Epithelial cell of esophagus (primary cell): ENCODE data around the gene HPCAL1.

Experiments
- DNase-seq: peaks from one replicate; pipeline ENCODE4 v3.0.0; 2010; ENCODE audit warnings: low read depth
- H3K4me3 ChIP-seq: 2 replicates; pipeline ENCODE4 v1.5.1; 2011; ENCODE audit warnings: mild to moderate bottlenecking, low read length, control low read depth
- TF ChIP-seq, protein P1 (sequence below): IDR thresholded peaks from 2 replicates; pipeline ENCODE4 v1.5.1; 2011; ENCODE audit warnings: low read depth, mild to moderate bottlenecking, low read length, control low read depth, inconsistent platforms; ENCODE audit not compliant: insufficient read depth; ENCODE audit errors: missing control alignments

Gene HPCAL1

GRCh38 chr2:10320933-10321332 is 18.2 kb downstream of the HPCAL1 start:
- TF ChIP-seq, protein P1, sequence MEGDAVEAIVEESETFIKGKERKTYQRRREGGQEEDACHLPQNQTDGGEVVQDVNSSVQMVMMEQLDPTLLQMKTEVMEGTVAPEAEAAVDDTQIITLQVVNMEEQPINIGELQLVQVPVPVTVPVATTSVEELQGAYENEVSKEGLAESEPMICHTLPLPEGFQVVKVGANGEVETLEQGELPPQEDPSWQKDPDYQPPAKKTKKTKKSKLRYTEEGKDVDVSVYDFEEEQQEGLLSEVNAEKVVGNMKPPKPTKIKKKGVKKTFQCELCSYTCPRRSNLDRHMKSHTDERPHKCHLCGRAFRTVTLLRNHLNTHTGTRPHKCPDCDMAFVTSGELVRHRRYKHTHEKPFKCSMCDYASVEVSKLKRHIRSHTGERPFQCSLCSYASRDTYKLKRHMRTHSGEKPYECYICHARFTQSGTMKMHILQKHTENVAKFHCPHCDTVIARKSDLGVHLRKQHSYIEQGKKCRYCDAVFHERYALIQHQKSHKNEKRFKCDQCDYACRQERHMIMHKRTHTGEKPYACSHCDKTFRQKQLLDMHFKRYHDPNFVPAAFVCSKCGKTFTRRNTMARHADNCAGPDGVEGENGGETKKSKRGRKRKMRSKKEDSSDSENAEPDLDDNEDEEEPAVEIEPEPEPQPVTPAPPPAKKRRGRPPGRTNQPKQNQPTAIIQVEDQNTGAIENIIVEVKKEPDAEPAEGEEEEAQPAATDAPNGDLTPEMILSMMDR: no peak
- no peak overlapping the region for H3K4me3 ChIP-seq
- DNase-seq: no peak

GRCh38 chr2:10321622-10322021 is 18.9 kb downstream of the HPCAL1 start:
- no peak for DNase-seq
- no peak overlapping the region for H3K4me3 ChIP-seq
- TF ChIP-seq, protein P1: no peak

DNA sequence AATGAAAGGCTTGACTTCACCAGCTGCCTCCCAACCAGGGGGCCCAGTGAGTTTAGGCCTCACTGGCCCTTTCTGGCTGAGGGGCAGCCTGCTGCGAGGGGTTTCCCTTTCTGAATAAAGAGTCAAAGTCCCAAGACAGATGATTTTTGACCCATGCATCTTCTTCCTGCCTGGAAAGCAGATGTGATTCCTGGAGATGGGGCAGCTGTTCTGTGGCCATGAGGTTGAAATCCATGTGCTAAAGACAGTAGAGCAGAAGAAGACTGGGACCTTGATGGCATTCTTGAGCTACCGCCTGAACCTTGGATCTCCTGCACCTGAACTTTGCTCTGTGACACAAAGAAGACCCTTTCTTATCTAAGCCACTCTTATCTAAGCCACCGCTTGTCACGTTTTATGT is 19.8 kb downstream of the HPCAL1 start:
- TF ChIP-seq, protein P1: no peak
- DNase-seq: no peak
- H3K4me3 ChIP-seq: no peak overlapping the region

- TF ChIP-seq, protein P1: no peak
- DNase-seq: no peak
- H3K4me3 ChIP-seq: no peak overlapping the region
These were observed 20.3 kb downstream of the HPCAL1 start for GRCh38 chr2:10322973-10323372.

- no peak for DNase-seq
- TF ChIP-seq, protein P1: no peak
- no peak overlapping the region for H3K4me3 ChIP-seq
These were observed 20.8 kb downstream of the HPCAL1 start for GRCh38 chr2:10323535-10323934.

GRCh38 chr2:10324095-10324832 is 21.6 kb downstream of the HPCAL1 start:
- DNase-seq: no peak
- H3K4me3 ChIP-seq: no peak overlapping the region
- TF ChIP-seq, protein P1: no peak
